ENCODE measurements around the gene C6orf62.
"Not testable (repeated sequence)": the region's sequence is repeated elsewhere in the genome, so short reads cannot be mapped to it uniquely, and the experiment has no call there.

C6orf62 gene

GRCh38 chr6:24754378-24754777 lies 35.4 kb upstream of the C6orf62 start:
- H3K27ac ChIP-seq (replicated peaks; ENCODE audit: low read length); H3K4me3 ChIP-seq (ENCODE audit: low read length in 2 of 2); H2BK120ac ChIP-seq (ENCODE audit: low read depth, low read length); H3K14ac ChIP-seq (ENCODE audit: low read length); H2BK12ac ChIP-seq (ENCODE audit: low read length); H2AFZ ChIP-seq (ENCODE audit: low read length); H3K4me2 ChIP-seq (ENCODE audit: insufficient read depth, low read length, poor library complexity, severe bottlenecking); H3K79me1 ChIP-seq (ENCODE audit: low read depth, low read length); H3K9me3 ChIP-seq (replicated peaks in 1 of 2; ENCODE audit: control insufficient read depth in 2 of 2, insufficient read depth in 1 of 2, low read depth in 1 of 2, low read length in 2 of 2); H3K23ac ChIP-seq (ENCODE audit: low read depth, low read length, poor library complexity); H3K4ac ChIP-seq (ENCODE audit: low read length); H4K8ac ChIP-seq (ENCODE audit: low read depth, low read length); DNase-seq (ENCODE audit: low spot score); H3K36me3 ChIP-seq (replicated peaks in 1 of 2; ENCODE audit: control insufficient read depth in 2 of 2, insufficient read depth in 2 of 2, low read length in 2 of 2); H3K4me1 ChIP-seq (ENCODE audit: control insufficient read depth in 2 of 2, insufficient read depth in 1 of 2, low read depth in 1 of 2, low read length in 2 of 2); H2BK5ac ChIP-seq (ENCODE audit: low read length); H3K27me3 ChIP-seq (ENCODE audit: control insufficient read depth in 3 of 3, insufficient read depth in 3 of 3, low read depth in 1 of 3, low read length in 3 of 3); H3K18ac ChIP-seq (ENCODE audit: low read length); H4K91ac ChIP-seq (ENCODE audit: low read depth, low read length, poor library complexity); H3K9ac ChIP-seq (ENCODE audit: low read depth, low read length, poor library complexity); H2BK15ac ChIP-seq (ENCODE audit: low read length); H2AK5ac ChIP-seq (ENCODE audit: low read depth, low read length): not testable (repeated sequence)
- WGBS, 2 donors (ENCODE audit: extremely low coverage in 2 of 2, insufficient read length in 2 of 2, insufficient replicate concordance in 1 of 2) = no CpG with 5 or more reads among the region's 4 CpGs

- H2BK120ac ChIP-seq (ENCODE audit: low read depth, low read length) = no peak overlapping the region
- no peak overlapping the region for H3K23ac ChIP-seq (ENCODE audit: low read depth, low read length, poor library complexity)
- H2BK5ac ChIP-seq (ENCODE audit: low read length) = no peak overlapping the region
- no peak overlapping the region for H2BK12ac ChIP-seq (ENCODE audit: low read length)
- H3K18ac ChIP-seq (ENCODE audit: low read length) = no peak overlapping the region
- H4K91ac ChIP-seq (ENCODE audit: low read depth, low read length, poor library complexity) = no peak overlapping the region
- H3K4me2 ChIP-seq (ENCODE audit: insufficient read depth, low read length, poor library complexity, severe bottlenecking) = no peak overlapping the region
- peaks cover 0 to 3% (median 0%) of the 10 kb centered on the region in 3 experiments for H3K27me3 ChIP-seq (ENCODE audit: control insufficient read depth in 3 of 3, insufficient read depth in 3 of 3, low read depth in 1 of 3, low read length in 3 of 3)
- no peak overlapping the region for H2AFZ ChIP-seq (ENCODE audit: low read length)
- WGBS, 2 donors (ENCODE audit: extremely low coverage in 2 of 2, insufficient read length in 2 of 2, insufficient replicate concordance in 1 of 2) = no CpG with 5 or more reads among the region's 2 CpGs
- H3K4ac ChIP-seq (ENCODE audit: low read length) = no peak overlapping the region
- no peak overlapping the region for H2AK5ac ChIP-seq (ENCODE audit: low read depth, low read length)
- H3K9ac ChIP-seq (ENCODE audit: low read depth, low read length, poor library complexity) = no peak overlapping the region
- no peak overlapping the region for H3K14ac ChIP-seq (ENCODE audit: low read length)
- H3K36me3 ChIP-seq (replicated peaks in 1 of 2; ENCODE audit: control insufficient read depth in 2 of 2, insufficient read depth in 2 of 2, low read length in 2 of 2) = no peaks in the 10 kb centered on the region
- no peaks in the 10 kb centered on the region for H3K9me3 ChIP-seq (replicated peaks in 1 of 2; ENCODE audit: control insufficient read depth in 2 of 2, insufficient read depth in 1 of 2, low read depth in 1 of 2, low read length in 2 of 2)
- H3K4me3 ChIP-seq (ENCODE audit: low read length in 2 of 2) = no peak overlapping the region
- peaks cover 0 to 2% of the 10 kb centered on the region in 2 donors for H3K4me1 ChIP-seq (ENCODE audit: control insufficient read depth in 2 of 2, insufficient read depth in 1 of 2, low read depth in 1 of 2, low read length in 2 of 2)
- H3K27ac ChIP-seq (replicated peaks; ENCODE audit: low read length) = no peak overlapping the region
- H2BK15ac ChIP-seq (ENCODE audit: low read length) = no peak overlapping the region
- H3K79me1 ChIP-seq (ENCODE audit: low read depth, low read length) = no peaks in the 10 kb centered on the region
- H4K8ac ChIP-seq (ENCODE audit: low read depth, low read length) = no peak overlapping the region
- no peak for DNase-seq (ENCODE audit: low spot score)
Observed at GRCh38 chr6:24753545-24753944, 34.6 kb upstream of the C6orf62 start.

- H3K4me3 ChIP-seq (ENCODE audit: low read length in 2 of 2) = no peak overlapping the region
- H3K36me3 ChIP-seq (replicated peaks in 1 of 2; ENCODE audit: control insufficient read depth in 2 of 2, insufficient read depth in 2 of 2, low read length in 2 of 2) = no peaks in the 10 kb centered on the region
- no peak overlapping the region for H2BK15ac ChIP-seq (ENCODE audit: low read length)
- no peak overlapping the region for H3K9ac ChIP-seq (ENCODE audit: low read depth, low read length, poor library complexity)
- no peak overlapping the region for H3K4ac ChIP-seq (ENCODE audit: low read length)
- H2BK120ac ChIP-seq (ENCODE audit: low read depth, low read length) = no peak overlapping the region
- H3K23ac ChIP-seq (ENCODE audit: low read depth, low read length, poor library complexity) = no peak overlapping the region
- H3K4me2 ChIP-seq (ENCODE audit: insufficient read depth, low read length, poor library complexity, severe bottlenecking) = no peak overlapping the region
- H3K27ac ChIP-seq (replicated peaks; ENCODE audit: low read length) = no peak overlapping the region
- H2AK5ac ChIP-seq (ENCODE audit: low read depth, low read length) = no peak overlapping the region
- no peak for DNase-seq (ENCODE audit: low spot score)
- H3K14ac ChIP-seq (ENCODE audit: low read length) = no peak overlapping the region
- H4K91ac ChIP-seq (ENCODE audit: low read depth, low read length, poor library complexity) = no peak overlapping the region
- peaks cover 0 to 2% of the 10 kb centered on the region in 2 donors for H3K4me1 ChIP-seq (ENCODE audit: control insufficient read depth in 2 of 2, insufficient read depth in 1 of 2, low read depth in 1 of 2, low read length in 2 of 2)
- H2BK5ac ChIP-seq (ENCODE audit: low read length) = no peak overlapping the region
- no peak overlapping the region for H4K8ac ChIP-seq (ENCODE audit: low read depth, low read length)
- no peak overlapping the region for H3K18ac ChIP-seq (ENCODE audit: low read length)
- no peak overlapping the region for H2AFZ ChIP-seq (ENCODE audit: low read length)
- no peaks in the 10 kb centered on the region for H3K9me3 ChIP-seq (replicated peaks in 1 of 2; ENCODE audit: control insufficient read depth in 2 of 2, insufficient read depth in 1 of 2, low read depth in 1 of 2, low read length in 2 of 2)
- WGBS, 2 donors (ENCODE audit: extremely low coverage in 2 of 2, insufficient read length in 2 of 2, insufficient replicate concordance in 1 of 2) = no CpG with 5 or more reads among the region's 1 CpG
- no peak overlapping the region for H2BK12ac ChIP-seq (ENCODE audit: low read length)
- H3K27me3 ChIP-seq (ENCODE audit: control insufficient read depth in 3 of 3, insufficient read depth in 3 of 3, low read depth in 1 of 3, low read length in 3 of 3) = peaks cover 0 to 3% (median 0%) of the 10 kb centered on the region in 3 experiments
- H3K79me1 ChIP-seq (ENCODE audit: low read depth, low read length) = no peaks in the 10 kb centered on the region
Observed at GRCh38 chr6:24752917-24753492, 34.1 kb upstream of the C6orf62 start.

- Histone ChIP-seq H2AK5ac (ENCODE audit: low read depth, low read length) (no peak overlapping the region), H4K91ac (ENCODE audit: low read depth, low read length, poor library complexity) (no peak overlapping the region), H3K4me2 (ENCODE audit: insufficient read depth, low read length, poor library complexity, severe bottlenecking) (no peak overlapping the region), H3K4ac (ENCODE audit: low read length) (no peak overlapping the region), H3K79me1 (ENCODE audit: low read depth, low read length) (no peaks in the 10 kb centered on the region), H2BK5ac (ENCODE audit: low read length) (no peak overlapping the region), H3K9ac (ENCODE audit: low read depth, low read length, poor library complexity) (no peak overlapping the region), H2AFZ (ENCODE audit: low read length) (no peak overlapping the region), H3K27me3 (ENCODE audit: control insufficient read depth in 3 of 3, insufficient read depth in 3 of 3, low read depth in 1 of 3, low read length in 3 of 3) (peaks cover 0 to 3% (median 0%) of the 10 kb centered on the region in 3 experiments), H3K4me3 (ENCODE audit: low read length in 2 of 2) (no peak overlapping the region), H3K4me1 (ENCODE audit: control insufficient read depth in 2 of 2, insufficient read depth in 1 of 2, low read depth in 1 of 2, low read length in 2 of 2) (peaks cover 0 to 2% of the 10 kb centered on the region in 2 donors), H3K23ac (ENCODE audit: low read depth, low read length, poor library complexity) (no peak overlapping the region), H3K36me3 (replicated peaks in 1 of 2; ENCODE audit: control insufficient read depth in 2 of 2, insufficient read depth in 2 of 2, low read length in 2 of 2) (no peaks in the 10 kb centered on the region), H2BK120ac (ENCODE audit: low read depth, low read length) (no peak overlapping the region), H4K8ac (ENCODE audit: low read depth, low read length) (no peak overlapping the region), H3K9me3 (replicated peaks in 1 of 2; ENCODE audit: control insufficient read depth in 2 of 2, insufficient read depth in 1 of 2, low read depth in 1 of 2, low read length in 2 of 2) (no peaks in the 10 kb centered on the region), H2BK12ac (ENCODE audit: low read length) (no peak overlapping the region), H3K18ac (ENCODE audit: low read length) (no peak overlapping the region), H2BK15ac (ENCODE audit: low read length) (no peak overlapping the region), H3K14ac (ENCODE audit: low read length) (no peak overlapping the region), H3K27ac (replicated peaks; ENCODE audit: low read length) (no peak overlapping the region)
- no peak for DNase-seq (ENCODE audit: low spot score)
- WGBS, 2 donors (ENCODE audit: extremely low coverage in 2 of 2, insufficient read length in 2 of 2, insufficient replicate concordance in 1 of 2) = no CpG with 5 or more reads among the region's 2 CpGs
Observed at GRCh38 chr6:24752503-24752902, 33.5 kb upstream of the C6orf62 start.
